ENCODE results near the gene GIMD1. TPM values are rescaled to one million over a fixed set of nuclear protein-coding genes. Genes with fewer than 3 reads are reported as not detected.
A peak's percentile ranks its signal among the peaks of the same experiment; 100 is the strongest.

GIMD1 gene
- total RNA-seq, 1 donor from 2014 or later: not detected

DNA sequence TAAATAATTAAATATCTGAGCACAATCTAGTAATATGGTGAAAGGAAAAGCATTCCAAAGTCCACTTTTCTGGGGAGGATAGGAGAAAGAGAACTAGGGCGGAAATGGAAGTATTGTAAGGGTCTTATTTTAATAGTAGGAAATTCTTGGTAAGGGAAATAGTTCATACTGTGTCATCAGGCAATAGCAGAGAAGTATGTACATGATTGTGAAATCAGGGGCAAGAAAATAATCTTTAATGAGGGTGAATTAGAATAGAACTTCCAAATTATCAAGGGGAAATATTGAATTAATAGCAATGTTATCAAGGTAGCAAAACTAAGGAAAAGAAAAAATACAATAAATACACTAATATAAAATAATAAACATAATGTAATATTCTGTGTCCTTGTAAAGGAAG, 14.8 kb downstream of the GIMD1 start:
- peaks cover 11% of the 10 kb centered on the region for H3K9me3 Mint-ChIP-seq (ENCODE audit: low read depth)
- peaks cover 7% of the 10 kb centered on the region for H3K36me3 Mint-ChIP-seq (ENCODE audit: low read depth)
- peaks cover 4% of the 10 kb centered on the region for H3K4me1 Mint-ChIP-seq (ENCODE audit: low read depth)
- no peak for DNase-seq (ENCODE audit: low spot score)
- no peak overlapping the region for H3K27ac Mint-ChIP-seq (ENCODE audit: unreplicated experiment)
- no peak for TF ChIP-seq CTCF (IDR thresholded peaks at IDR 0.05)
- H3K27me3 Mint-ChIP-seq (ENCODE audit: low read depth): no peaks in the 10 kb centered on the region
- H3K4me3 Mint-ChIP-seq (ENCODE audit: unreplicated experiment): no peak overlapping the region

DNA sequence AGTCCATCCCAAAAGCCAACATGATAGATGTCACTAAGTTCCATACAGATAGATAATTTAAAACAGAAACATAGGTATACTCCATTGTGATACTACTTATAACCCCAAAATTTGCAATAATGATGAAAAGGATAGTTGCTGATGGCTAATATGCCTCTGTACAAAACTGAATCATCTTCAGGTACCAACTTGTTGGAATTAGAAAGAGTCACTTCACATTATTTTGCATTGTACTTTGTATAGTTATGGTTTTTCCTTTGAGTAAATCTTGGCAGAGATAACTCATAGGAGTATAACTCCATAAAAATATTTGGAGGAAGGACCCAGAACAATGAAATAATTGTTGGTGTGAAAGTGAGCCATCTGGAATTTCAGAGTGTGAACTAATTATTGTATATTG, 17.6 kb downstream of the GIMD1 start:
- Mint-ChIP-seq H3K36me3 (ENCODE audit: low read depth) (peaks cover 13% of the 10 kb centered on the region), H3K27ac (ENCODE audit: unreplicated experiment) (no peak overlapping the region), H3K9me3 (ENCODE audit: low read depth) (no peaks in the 10 kb centered on the region), H3K4me1 (ENCODE audit: low read depth) (peaks cover 4% of the 10 kb centered on the region), H3K27me3 (ENCODE audit: low read depth) (no peaks in the 10 kb centered on the region), H3K4me3 (ENCODE audit: unreplicated experiment) (no peak overlapping the region)
- no peak for TF ChIP-seq CTCF (IDR thresholded peaks at IDR 0.05)
- no peak for DNase-seq (ENCODE audit: low spot score)

- Mint-ChIP-seq H3K36me3 (ENCODE audit: low read depth) (peaks cover 14% of the 10 kb centered on the region), H3K27me3 (ENCODE audit: low read depth) (no peaks in the 10 kb centered on the region), H3K4me3 (ENCODE audit: unreplicated experiment) (no peak overlapping the region), H3K4me1 (ENCODE audit: low read depth) (peaks cover 11% of the 10 kb centered on the region), H3K9me3 (ENCODE audit: low read depth) (no peaks in the 10 kb centered on the region), H3K27ac (ENCODE audit: unreplicated experiment) (no peak overlapping the region)
- no peak for TF ChIP-seq CTCF (IDR thresholded peaks at IDR 0.05)
- DNase-seq (ENCODE audit: low spot score): no peak
These were observed 21.4 kb downstream of the GIMD1 start for GRCh38 chr4:106347167-106347566.

- peaks cover 14% of the 10 kb centered on the region for H3K4me1 Mint-ChIP-seq (ENCODE audit: low read depth)
- DNase-seq (ENCODE audit: low spot score): no peak
- peak overlapping the region; percentile 1 for H3K27ac Mint-ChIP-seq (ENCODE audit: unreplicated experiment)
- no peak for TF ChIP-seq CTCF (IDR thresholded peaks at IDR 0.05)
- no peaks in the 10 kb centered on the region for H3K27me3 Mint-ChIP-seq (ENCODE audit: low read depth)
- H3K36me3 Mint-ChIP-seq (ENCODE audit: low read depth): peaks cover 22% of the 10 kb centered on the region
- peaks cover 15% of the 10 kb centered on the region for H3K9me3 Mint-ChIP-seq (ENCODE audit: low read depth)
- H3K4me3 Mint-ChIP-seq (ENCODE audit: unreplicated experiment): no peak overlapping the region
These were observed 24.0 kb downstream of the GIMD1 start for GRCh38 chr4:106344647-106344970.

DNA sequence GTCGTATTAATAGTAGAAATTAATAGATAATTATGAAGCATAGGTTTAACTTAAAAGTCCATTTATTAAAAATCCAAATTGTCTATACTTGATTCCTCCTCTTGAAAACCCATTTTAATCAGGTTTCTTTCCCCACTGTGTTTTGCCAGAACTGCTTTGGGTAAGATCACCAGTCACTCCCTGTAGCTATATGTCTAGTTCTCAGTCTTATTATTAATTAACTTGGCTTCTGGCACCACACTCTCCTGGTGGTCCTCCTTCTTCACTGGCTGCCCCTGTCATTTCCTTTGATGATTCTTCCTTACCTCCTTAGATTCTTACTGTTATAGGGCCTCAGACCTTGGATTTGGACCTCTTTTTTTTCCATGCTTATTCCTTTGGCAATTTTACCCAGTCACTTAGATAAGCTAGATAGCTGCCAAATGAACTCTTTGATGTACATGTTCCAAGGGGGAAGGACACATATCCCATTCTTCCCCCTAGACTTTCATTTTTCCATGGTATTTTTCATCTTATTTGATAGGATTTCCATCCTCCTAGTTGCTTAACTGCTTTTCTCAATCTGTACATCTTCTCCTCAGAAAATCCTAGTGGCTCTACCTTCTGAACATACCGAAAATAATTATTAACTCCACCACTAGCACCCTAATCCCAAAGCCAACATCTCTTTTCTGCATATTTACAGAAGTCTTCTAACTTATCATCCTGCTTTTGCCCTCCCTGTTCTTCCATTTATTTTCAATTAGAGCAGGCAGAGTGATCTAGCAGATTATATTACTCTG, 24.5 kb downstream of the GIMD1 start:
- peaks cover 14% of the 10 kb centered on the region for H3K4me1 Mint-ChIP-seq (ENCODE audit: low read depth)
- TF ChIP-seq CTCF (IDR thresholded peaks at IDR 0.05): no peak
- H3K9me3 Mint-ChIP-seq (ENCODE audit: low read depth): peaks cover 15% of the 10 kb centered on the region
- H3K27me3 Mint-ChIP-seq (ENCODE audit: low read depth): no peaks in the 10 kb centered on the region
- H3K4me3 Mint-ChIP-seq (ENCODE audit: unreplicated experiment): no peak overlapping the region
- no peak for DNase-seq (ENCODE audit: low spot score)
- peaks cover 25% of the 10 kb centered on the region for H3K36me3 Mint-ChIP-seq (ENCODE audit: low read depth)
- H3K27ac Mint-ChIP-seq (ENCODE audit: unreplicated experiment): peak overlapping the region; percentile 1

Data from chondrocyte (in vitro differentiated cells).